ENCODE data around the gene WNT7A.
"Not testable (repeated sequence)": the region's sequence is repeated elsewhere in the genome, so short reads cannot be mapped to it uniquely, and the experiment has no call there.

Gene WNT7A

DNA sequence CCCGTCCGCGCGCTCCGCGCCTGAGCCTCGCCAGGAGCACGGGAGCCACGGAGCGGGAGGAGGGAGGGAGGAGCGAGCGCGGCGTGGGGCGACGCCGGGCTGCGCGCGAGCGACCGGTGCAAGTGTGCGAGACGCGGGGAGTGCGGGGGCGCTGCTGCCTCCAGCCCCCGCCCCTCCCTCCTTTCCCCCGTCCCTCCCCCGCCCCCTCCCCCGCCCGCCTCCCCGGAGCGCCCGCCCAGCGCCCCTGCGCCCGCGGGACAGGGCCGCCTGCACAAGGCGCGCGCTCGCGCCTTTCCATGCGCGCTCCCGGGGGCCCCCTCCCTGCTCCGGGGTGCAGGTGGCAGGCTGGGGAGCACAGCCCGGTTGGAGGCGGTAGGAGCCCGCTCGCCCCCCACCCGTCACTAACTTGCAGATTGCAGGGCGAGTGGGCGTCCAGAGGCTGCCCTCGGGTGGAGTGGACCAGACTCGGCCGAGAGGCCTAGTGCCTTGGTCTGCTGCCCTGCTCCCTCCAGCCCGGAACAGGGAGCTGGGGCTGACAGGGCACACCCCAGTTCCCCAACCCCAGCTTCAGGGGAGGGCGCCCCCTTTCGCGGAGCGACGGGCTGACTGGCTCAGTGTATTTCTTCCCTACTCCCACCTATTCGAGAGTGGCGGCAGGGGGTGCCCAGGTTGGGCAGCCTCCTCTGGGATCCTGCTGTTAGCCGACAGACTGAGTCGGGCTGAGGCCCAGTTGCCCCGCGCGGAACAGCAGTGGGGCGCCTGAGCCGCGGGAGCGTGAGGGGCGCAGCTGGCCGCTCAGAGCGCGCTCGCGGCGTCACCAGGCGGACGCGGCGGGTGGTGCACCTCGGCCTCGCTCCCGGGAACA lies at the start of gene WNT7A:
WNT7A (minus strand) TSS at position 126 of the 865 bp plus-strand sequence. CDS start 255 bp downstream, outside the sequence.
- peak in 1 of 2 donors; percentile 44 for DNase-seq (ENCODE audit: low read depth in 2 of 2)

DNA sequence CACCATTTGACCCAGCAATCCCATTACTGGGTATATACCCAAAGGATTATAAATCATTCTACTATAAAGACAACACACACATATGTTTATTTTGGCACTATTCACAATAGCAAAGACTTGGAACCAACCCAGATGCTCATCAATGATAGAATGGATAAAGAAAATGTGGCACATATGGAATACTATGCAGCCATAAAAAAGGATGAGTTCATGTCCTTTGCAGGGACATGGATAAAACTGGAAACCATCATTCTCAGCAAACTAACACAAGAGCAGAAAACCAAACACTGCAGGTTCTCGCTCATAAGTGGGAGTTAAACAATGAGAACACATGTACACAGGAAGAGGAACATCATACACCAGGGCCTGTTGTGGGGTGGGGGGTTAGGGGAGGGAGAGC lies 48.9 kb upstream of the WNT7A start:
- DNase-seq (ENCODE audit: low read depth in 2 of 2), result not testable (repeated sequence)

DNA sequence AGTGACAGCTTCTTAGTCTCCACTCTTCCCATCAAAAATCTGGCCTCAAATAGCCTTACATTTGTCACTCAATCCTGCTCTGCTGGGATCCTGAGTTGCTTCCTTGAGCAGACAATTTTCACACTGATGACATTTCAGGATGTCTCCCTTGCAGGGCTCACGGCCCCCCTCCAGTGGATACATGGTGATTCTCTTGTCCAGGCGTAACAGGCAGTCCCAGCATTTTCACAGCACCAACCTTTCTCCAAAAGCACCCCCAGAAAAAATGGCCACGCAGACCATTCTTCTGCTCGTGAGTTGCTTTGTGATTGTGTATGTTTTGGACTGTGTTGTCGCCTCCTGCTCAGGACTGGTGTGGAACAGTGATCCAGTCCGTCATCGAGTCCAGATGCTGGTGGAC lies 47.4 kb upstream of the WNT7A start:
- no peak for DNase-seq (ENCODE audit: low read depth in 2 of 2)

DNA sequence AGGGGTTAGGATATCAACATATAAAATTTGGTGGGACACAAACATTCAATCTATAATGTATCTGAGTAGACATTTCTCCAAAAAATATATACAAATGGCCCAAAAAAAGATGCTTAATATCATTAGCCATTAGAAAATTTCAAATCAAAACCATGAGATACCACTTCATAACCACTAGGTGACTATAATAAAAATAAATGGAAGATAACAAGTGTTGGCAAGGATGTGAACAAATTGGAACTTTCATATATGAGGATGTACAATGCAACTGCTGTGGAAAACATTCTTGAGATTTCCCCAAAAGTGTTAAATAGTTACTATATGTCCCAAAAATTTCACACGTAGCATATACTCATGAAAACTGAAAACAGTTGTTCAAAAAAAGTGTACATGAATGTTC lies 36.5 kb upstream of the WNT7A start:
- DNase-seq (ENCODE audit: low read depth in 2 of 2), result no peak

DNA sequence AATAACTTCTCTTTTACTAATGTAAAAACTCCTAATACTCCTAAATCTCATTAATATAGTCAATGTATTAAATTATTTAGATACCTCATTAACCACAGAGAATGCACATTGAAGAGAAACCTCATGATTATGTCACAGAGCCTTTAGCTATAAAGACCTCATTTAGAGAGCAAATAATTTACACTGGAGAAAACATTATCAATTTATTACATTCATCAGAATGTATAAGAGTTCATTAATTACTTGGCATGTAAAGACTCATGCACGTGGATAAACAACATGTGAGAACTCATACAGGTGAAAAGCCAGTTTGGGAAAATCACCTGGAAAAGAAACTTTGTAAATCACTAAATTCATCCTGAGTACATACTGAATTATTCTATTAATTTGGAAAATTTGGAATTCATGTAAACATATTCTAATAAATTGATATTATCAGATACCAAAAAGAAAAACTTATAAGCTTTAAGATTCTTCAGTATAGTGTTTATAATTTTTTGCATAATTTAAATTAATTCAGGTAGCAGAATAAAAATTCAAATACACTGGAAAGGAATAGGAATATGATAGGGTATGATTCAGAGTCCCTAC lies 22.9 kb upstream of the WNT7A start:
- DNase-seq (ENCODE audit: low read depth in 2 of 2), result no peak

DNA sequence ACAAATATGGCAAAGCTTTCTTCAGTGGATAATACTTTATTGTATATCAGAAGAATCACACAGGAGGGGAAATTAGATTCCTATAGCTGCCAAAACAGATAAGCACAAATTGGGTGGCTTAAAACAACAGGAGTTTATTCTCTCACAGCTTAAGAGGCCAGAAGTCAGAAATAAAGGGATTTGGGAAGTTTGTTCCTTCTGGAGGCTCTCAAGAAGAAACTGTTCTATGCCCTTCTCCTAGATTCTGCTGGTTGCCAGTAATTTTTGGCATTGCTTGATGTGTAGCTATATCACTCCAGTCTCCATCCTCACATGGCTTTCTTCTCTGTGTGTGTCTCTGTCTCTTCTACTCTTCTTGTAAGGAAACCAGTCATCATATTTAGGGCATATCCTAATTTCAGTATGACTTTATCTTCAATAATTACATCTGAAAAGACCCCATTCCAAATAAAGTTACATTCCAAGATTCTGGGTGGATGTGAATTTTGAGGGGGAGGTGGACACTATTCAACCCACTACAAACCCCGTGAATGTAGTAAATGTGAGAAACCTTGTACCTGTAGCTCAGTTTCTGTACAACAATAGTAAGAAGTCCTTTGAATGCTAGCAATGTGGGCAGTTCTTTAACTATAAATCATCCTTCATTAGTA lies 22.2 kb upstream of the WNT7A start:
- no peak for DNase-seq (ENCODE audit: low read depth in 2 of 2)

DNA sequence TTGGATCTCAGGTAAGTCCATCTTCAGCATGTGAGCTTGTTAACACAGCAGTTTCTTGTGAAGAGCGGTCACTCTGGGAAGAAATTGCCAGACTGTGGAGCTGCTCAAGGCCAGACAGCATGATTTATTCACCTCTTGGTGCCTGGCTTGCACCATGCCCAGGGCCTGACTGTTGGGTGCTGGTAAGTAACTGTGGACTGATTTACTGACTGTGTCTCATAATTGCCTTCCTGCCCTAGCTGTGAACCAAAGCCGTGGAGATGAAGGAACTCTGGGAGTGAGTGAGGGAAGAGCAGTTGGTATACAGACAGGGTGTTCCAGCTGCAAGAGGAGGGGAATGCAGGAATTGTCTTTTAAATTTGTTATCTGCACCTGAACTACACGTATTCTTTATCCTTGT lies 18.5 kb upstream of the WNT7A start:
- DNase-seq (ENCODE audit: low read depth in 2 of 2), result no peak

DNA sequence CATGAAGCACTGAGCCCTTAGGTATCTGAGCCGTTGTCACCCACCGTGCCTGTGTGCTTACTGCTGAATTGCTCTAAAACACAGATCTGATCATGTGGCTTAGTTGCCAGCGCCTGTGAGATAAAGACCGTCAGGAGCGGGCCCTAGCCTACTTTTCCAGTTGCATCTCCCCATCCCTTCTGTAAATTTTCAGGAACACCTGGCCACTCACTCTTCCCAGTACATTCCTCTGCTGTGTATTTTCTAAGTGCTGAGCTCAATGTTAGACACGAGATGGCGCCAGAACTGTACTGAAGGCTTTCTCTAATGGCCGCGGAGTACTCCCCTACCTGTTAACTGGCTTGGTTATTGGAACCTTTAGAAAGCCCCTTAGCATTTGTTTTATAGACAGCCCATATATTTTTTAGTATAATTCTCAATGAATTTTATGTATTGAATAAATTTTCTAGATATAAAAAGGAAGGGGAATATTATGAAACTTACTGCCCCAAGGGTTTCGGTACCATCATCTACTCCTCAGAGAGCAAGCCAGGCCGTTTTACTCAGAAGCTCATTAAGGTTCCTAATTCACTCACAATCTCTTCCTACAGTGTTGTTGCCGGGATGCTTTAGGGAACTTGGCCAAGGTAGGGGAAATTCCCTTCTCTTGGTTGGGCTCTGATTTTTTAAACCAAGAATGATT lies 16.7 kb upstream of the WNT7A start:
- no peak for DNase-seq (ENCODE audit: low read depth in 2 of 2)

DNA sequence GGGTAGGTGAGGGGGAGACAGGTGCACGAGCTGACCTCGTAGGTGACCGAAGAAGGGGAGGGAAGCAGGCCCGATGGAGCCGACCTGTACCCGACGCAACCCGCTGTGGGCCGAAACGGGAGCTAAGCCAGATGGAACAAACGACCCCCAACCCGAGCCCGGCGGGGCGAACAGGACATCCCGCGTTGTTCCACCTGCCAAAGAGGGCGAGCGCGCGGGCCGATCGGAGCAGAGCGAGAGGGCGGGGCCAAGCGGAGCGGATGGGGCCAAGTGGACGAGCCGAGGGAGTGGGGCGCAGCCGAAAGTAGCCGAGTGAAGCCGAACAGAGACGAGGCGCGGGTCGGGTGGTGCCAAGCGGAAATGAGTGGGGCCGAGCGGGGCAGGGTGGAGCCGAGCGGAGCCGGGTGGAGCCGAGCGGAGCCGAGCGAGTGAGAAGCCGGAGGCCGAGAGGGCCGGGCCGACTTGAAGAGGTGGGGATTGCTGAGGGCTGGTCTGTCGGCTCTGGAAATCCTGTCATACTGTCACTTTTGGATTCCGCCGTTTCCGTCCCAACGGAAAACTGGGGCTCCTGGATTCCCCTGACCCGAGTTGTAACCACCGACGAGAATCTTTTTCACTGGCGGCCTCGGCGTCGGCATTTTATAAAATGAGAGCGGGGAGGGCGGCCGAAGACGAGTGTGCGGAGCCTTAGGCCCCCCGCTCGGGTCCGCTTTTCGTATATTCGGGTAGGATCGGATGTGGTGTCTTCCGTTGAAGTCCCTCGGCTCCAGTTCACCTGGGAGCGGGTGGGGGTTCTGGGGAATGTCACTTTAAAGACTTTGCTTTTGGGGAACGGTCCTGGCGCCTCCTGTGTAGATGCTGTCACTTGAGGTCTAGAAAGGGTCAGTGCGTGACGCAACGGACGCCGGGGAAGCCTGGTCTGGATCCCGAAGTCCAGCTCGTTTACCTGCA lies 15.6 kb upstream of the WNT7A start:
- peak; percentile 92 to 97 for DNase-seq (ENCODE audit: low read depth in 2 of 2)

DNA sequence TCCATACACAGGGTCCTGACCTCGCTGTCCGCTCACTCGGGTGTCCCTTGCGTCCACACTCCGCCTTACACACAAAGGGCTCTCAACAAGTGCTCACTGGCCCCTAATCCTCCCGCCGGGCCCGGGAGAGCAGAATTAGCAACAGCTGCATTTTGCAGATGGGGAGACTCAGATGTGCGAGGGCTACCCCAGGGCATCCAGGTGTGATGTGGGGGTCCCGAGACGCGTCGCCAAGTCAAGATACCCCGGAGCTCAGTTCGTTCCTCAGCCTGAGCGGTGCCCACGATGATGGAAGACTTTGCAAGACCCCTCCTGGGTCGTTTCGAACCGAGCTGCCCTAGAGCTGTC lies 14.9 kb upstream of the WNT7A start:
- DNase-seq (ENCODE audit: low read depth in 2 of 2), result no peak

DNA sequence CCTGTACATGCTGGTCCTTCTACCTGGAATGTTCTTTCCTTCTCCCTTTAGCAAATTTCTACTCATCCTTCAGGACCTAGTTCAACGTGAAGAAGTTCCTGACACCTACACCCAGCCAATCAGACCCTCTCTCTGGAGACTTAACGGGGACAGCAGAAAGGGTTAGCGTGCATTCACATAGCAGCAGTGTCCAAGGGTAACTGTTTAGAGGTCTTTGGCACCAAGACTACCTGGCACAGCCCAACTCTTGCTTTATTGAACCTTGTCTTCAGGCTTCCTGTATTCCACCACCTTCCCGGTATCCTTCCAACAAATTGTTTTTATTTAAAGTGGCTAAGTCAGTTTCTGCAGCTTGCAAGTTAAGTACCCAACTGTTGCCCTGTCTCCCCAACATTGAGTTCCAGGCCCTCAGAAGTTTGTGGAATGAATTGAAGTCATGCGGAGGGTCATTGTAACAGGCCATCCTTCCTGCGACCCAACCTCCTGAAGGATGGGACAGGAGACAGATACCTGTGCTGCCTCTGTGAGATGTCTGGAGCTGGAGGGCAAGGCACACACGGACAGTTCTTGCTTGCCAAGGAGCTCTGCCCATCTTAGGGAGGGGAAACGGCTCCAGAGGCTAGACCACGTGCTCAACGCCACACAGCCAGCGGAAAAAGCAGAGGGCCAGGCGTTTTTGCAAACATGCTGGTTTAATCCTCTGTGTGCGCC lies 14.4 kb upstream of the WNT7A start:
- no peak for DNase-seq (ENCODE audit: low read depth in 2 of 2)

DNA sequence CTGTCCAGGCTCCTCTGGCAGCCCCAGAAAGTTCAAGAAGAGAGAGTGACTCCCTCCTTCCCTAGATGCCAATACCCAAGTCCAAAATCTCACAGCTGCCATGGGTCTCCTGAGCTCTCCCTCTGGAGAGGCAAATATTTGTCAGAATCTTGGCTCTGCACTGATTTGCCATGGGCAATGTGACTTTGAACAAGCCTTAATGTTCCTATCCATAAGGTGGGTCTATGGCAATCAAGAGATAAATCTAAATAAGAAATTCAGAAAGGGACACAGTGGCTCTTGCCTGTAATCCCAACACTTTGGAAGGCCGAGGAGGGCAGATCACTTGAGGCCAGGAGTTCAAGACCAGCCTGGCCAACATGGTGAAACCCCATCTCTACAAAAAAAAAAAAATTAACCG lies 12.4 kb upstream of the WNT7A start:
- no peak for DNase-seq (ENCODE audit: low read depth in 2 of 2)

DNA sequence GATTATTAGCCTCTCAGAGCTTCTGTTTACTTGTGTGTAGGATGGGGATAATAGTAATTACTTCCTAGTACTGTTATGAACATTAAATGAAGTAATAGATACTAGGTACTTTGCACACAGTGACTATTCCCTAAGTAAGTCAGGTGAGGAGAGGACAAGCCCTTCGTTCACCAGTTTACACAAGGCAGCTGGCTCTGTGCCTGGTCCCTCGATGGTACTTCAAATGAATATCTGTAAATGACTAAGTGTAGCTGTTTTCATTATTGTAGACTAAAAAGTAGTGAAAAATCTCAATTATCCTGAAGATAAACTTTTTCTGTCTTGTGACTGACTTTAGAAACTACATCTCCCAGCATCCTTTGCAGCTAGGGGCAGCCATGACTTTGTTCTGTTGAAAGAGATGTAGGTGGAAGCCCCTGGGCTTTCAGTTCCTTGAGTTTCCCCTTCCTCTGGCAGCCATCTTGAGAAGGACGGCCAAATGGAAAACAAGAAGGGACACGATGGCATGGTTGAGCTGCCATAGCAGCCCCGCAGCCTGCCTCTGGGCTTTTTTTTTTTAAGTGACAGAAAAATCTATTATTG lies 11.7 kb upstream of the WNT7A start:
- DNase-seq (ENCODE audit: low read depth in 2 of 2), result no peak

DNA sequence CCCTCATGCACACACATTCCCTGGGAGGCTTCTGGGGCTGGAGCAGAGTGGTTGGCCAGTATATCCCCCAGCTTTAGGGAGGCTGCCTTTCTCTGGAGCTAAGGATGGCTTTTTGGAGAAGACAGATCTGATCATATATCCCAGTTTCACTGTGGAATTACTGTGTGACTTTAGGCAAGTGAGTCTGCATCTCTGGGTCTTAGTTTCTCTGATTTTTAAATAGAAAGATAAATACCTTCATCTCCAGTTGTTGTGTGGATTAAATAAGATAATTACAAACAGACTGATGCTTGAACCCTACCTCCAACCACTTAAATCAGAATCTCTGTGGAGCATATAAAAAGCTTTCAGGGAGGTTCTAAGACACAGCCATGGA lies 11.1 kb upstream of the WNT7A start:
- DNase-seq (ENCODE audit: low read depth in 2 of 2), result no peak

DNA sequence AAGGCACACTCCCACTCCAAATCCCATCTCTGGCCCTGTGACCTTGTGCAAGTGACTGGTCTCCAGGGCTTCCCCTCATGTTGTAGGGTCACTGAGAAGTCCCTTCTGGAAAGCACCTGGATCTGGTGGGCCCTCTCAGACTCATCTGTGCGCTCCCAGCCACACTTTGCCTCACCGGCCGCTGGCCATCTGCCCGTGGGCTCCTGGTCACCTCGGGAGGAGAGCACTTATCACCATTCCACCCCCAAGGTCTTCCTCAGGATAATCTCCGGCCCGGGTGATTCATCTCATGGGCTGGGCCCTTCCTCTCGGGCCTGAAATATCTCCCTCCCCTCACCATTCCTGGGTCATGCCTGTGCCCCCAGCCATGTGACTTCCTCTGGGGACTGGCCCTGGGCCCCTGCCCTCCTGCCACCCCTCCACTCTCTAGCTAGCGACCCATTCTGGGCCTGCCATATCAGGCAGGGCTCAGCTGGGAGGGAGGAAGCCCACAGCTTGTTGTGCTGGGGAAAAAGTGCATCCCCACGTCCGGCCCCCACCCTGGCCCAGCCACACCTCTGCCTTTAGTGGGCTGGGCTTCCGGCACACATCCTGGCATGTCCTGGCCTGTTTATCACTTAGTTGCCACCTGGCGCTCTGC lies 10.6 kb upstream of the WNT7A start:
- no peak for DNase-seq (ENCODE audit: low read depth in 2 of 2)

DNA sequence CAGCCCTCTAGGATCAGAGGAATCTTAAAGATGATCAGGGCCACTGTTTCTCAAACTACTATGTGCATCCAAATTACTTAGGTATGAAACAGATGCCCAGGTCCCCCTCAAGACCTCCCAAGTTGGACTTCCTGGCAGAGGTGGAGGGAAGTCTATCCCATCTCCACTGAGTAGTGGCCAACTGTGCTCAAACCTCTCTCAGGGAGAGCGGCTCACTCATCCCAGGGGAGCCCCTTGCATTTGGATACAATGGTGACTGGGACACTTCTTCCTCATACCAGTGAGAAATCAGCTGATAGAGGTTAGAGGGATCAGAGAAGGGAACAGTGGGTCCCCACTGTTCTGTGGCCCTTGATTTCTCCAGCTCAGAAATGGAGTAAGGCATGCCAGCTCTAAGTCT lies 8.7 kb upstream of the WNT7A start:
- no peak for DNase-seq (ENCODE audit: low read depth in 2 of 2)

DNA sequence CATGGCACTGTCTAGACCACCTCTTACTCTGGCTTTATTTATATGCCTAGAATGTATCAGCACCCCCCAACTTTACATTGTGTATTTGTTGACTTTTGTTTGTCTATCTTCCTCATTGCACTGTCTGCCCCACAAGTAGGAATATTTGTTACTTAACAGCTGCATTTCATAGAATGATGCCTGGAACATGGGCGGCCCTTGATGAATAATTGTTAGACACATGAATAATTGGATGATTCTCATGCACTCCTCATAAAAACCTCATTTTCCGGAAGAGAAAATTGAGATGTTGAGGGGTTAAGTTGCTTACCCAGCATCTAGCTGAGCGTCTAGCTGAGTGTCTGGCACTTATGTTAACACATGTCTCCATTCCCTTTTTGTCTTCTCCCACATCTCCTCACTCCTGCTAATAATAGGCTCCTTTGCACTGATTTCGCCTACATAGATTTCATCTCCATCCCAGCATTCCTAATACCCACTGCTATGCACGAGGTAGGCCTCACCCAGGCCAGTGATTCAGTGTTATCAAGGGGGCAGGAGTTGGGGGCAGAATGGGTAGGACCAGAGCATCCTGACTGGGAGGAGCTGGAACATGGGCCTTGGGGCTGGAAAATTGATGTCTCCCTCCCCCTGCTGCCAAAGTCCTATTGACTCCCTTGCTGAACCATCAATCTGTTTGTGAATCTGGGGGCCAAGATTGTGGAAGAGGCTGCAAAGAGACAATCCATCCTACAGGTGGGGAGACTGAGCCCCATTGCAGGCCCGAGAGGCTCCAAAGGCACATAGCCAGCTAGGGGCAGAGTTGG lies 7.8 kb upstream of the WNT7A start:
- no peak for DNase-seq (ENCODE audit: low read depth in 2 of 2)

DNA sequence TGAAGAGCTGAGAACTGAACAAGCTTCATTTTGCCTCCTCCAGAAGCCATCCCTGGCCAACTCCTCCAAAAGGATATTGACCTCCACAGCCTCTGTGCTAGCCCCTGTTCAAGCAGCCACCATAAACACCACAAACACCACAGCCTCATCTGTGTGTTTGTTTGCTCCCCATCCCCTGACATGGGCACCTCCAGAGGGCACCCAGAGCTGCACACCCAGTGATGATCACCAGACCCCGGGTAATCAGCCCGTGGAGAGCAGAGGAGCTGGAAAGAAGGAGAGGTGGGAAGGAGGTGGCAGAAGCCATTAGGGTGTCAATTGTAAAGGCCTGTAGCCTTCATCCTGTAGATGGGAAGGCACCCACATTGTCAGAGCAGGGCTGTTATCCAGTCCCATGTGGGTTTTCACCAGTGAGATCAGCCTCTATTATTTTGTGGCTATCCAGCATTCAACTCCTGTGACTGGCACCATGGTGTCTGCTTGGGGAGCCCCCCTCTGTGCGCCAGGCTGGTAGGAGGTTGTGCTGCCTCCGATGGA lies 6.8 kb upstream of the WNT7A start:
- no peak for DNase-seq (ENCODE audit: low read depth in 2 of 2)

DNA sequence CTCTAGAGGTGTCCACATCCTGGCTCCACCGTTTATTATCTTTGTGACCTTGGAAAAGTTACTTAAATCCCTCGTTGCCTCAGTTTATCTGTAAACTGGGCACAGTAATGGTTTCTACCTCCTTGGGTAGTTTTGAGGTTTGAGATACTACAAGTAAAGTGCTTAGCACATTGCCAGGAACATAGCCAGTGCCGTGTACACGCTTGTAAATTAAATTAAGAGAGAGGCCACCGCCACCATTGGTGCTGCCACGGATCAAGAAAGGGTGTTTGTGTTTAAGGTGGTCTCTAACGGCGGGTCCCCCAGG lies 5.8 kb upstream of the WNT7A start:
- no peak for DNase-seq (ENCODE audit: low read depth in 2 of 2)
